Measurements from ENCODE around the gene GPR119. TPM values are rescaled to one million over a fixed set of nuclear protein-coding genes. Genes with fewer than 3 reads are reported as not detected.
A peak's percentile ranks its signal among the peaks of the same experiment; 100 is the strongest.

The GPR119 gene
- total RNA-seq, 1 experiment from 2014 or later, result not detected

- DNase-seq (ENCODE audit: low read depth, low spot score) (no peak), ATAC-seq (no peak)
- Histone ChIP-seq H3K9me2 (ENCODE audit: insufficient read depth) (no peaks in the 10 kb centered on the region), H3K36me3 (ENCODE audit: control insufficient read depth in 1 of 2, insufficient read depth in 2 of 2, low read length in 2 of 2) (no peaks in the 10 kb centered on the region), H3K4me3 (replicated peaks in 1 of 2; ENCODE audit: low read depth in 1 of 2, low read length in 2 of 2) (no peak overlapping the region), H3K79me2 (ENCODE audit: insufficient read depth, low read length) (no peaks in the 10 kb centered on the region), H4K20me1 (ENCODE audit: insufficient read depth) (no peaks in the 10 kb centered on the region), H3K27ac (ENCODE audit: low read depth, low read length) (no peak overlapping the region), H3K4me2 (ENCODE audit: low read length) (no peak overlapping the region), H3K9me3 (ENCODE audit: control insufficient read depth in 1 of 2, insufficient read depth in 1 of 2, low read depth in 1 of 2, low read length in 2 of 2) (no peaks in the 10 kb centered on the region), H3K4me1 (ENCODE audit: control insufficient read depth in 1 of 2, insufficient read depth in 2 of 2, low read length in 2 of 2) (peaks cover 0 to 7% of the 10 kb centered on the region in 2 experiments; a peak in 2 of 4 replicates), H3K27me3 (ENCODE audit: insufficient read depth, low read length) (no peaks in the 10 kb centered on the region), H3K9ac (ENCODE audit: low read length) (no peak overlapping the region), H2AFZ (ENCODE audit: low read depth, low read length, poor library complexity, severe bottlenecking) (no peak overlapping the region)
- no peak for TF ChIP-seq EGR1 (IDR thresholded peaks at IDR 0.05; ENCODE audit: low read depth)
- no peak for TF ChIP-seq SP1 (IDR thresholded peaks at IDR 0.05; ENCODE audit: low read depth)
- TF ChIP-seq SRF (IDR thresholded peaks at IDR 0.05; ENCODE audit: low read depth), result no peak
- no peak for TF ChIP-seq ZNF274 (IDR thresholded peaks at IDR 0.05; ENCODE audit: low read depth, low read length)
- no peak for TF ChIP-seq FOSL1 (IDR thresholded peaks at IDR 0.05; ENCODE audit: low read depth)
- TF ChIP-seq EZH2 (IDR thresholded peaks at IDR 0.05), result no peak
- no peak for TF ChIP-seq POLR2AphosphoS5 (IDR thresholded peaks at IDR 0.05; ENCODE audit: low read depth, low read length)
- RAD21 ChIA-PET (ENCODE audit: low non-redundant PET in 1 of 2, low total read pairs in 2 of 2, uncharacterized antibody in 2 of 2, unreplicated experiment in 2 of 2), result no interaction called here
- BruUV-seq (replicated peaks), result no TSS peak
- POLR2A ChIA-PET, result no interaction called here
- intact Hi-C loops (cut with micrococcal nuclease), result no loop called here
- CTCF ChIA-PET, result no interaction called here
These were observed 42.1 kb downstream of the GPR119 start for GRCh38 chrX:130343411-130343810.

- no peaks in the 10 kb centered on the region for H3K79me2 ChIP-seq (ENCODE audit: insufficient read depth, low read length)
- H2AFZ ChIP-seq (ENCODE audit: low read depth, low read length, poor library complexity, severe bottlenecking), result no peak overlapping the region
- no peaks in the 10 kb centered on the region for H3K9me3 ChIP-seq (ENCODE audit: control insufficient read depth in 1 of 2, insufficient read depth in 1 of 2, low read depth in 1 of 2, low read length in 2 of 2)
- ATAC-seq, result peak; percentile 15; the same call in 1 of the 2 replicates
- DNase-seq (ENCODE audit: low read depth, low spot score), result no peak
- ChIA-PET RAD21 (ENCODE audit: low non-redundant PET in 1 of 2, low total read pairs in 2 of 2, uncharacterized antibody in 2 of 2, unreplicated experiment in 2 of 2) (no interaction called here), CTCF (no interaction called here), POLR2A (no interaction called here)
- H4K20me1 ChIP-seq (ENCODE audit: insufficient read depth), result no peaks in the 10 kb centered on the region
- H3K27me3 ChIP-seq (ENCODE audit: insufficient read depth, low read length), result no peaks in the 10 kb centered on the region
- H3K4me2 ChIP-seq (ENCODE audit: low read length), result peak overlapping the region; percentile 91
- H3K4me3 ChIP-seq (replicated peaks in 1 of 2; ENCODE audit: low read depth in 1 of 2, low read length in 2 of 2), result peak overlapping the region; percentile 56 to 74
- H3K9me2 ChIP-seq (ENCODE audit: insufficient read depth), result no peaks in the 10 kb centered on the region
- H3K36me3 ChIP-seq (ENCODE audit: control insufficient read depth in 1 of 2, insufficient read depth in 2 of 2, low read length in 2 of 2), result no peaks in the 10 kb centered on the region
- H3K27ac ChIP-seq (ENCODE audit: low read depth, low read length), result no peak overlapping the region
- intact Hi-C loops (cut with micrococcal nuclease), result no loop called here
- peaks cover 0 to 7% of the 10 kb centered on the region in 2 experiments; a peak in 2 of 4 replicates for H3K4me1 ChIP-seq (ENCODE audit: control insufficient read depth in 1 of 2, insufficient read depth in 2 of 2, low read length in 2 of 2)
- TSS peak; percentile 66 for BruUV-seq (replicated peaks)
- peak overlapping the region; percentile 72 for H3K9ac ChIP-seq (ENCODE audit: low read length)
- TF ChIP-seq EGR1 (IDR thresholded peaks at IDR 0.05; ENCODE audit: low read depth) (no peak), EZH2 (IDR thresholded peaks at IDR 0.05) (no peak), ZNF274 (IDR thresholded peaks at IDR 0.05; ENCODE audit: low read depth, low read length) (no peak), MAX (IDR thresholded peaks at IDR 0.05) (no peak), CEBPB (IDR thresholded peaks at IDR 0.05; ENCODE audit: low read depth) (no peak), ELF1 (IDR thresholded peaks at IDR 0.05; ENCODE audit: borderline replicate concordance, low read depth) (no peak), YY1 (IDR thresholded peaks at IDR 0.05; ENCODE audit: extremely low read depth, insufficient replicate concordance, low read depth, low read length) (no peak), POLR2AphosphoS5 (IDR thresholded peaks at IDR 0.05; ENCODE audit: low read depth, low read length) (no peak), FOSL1 (IDR thresholded peaks at IDR 0.05; ENCODE audit: low read depth) (no peak), SIN3A (IDR thresholded peaks at IDR 0.05; ENCODE audit: low read depth) (no peak), EZH2phosphoT487 (IDR thresholded peaks at IDR 0.05; ENCODE audit: borderline replicate concordance) (no peak), CBX3 (IDR thresholded peaks at IDR 0.05; ENCODE audit: low read depth) (no peak)
- TF ChIP-seq, protein P1, sequence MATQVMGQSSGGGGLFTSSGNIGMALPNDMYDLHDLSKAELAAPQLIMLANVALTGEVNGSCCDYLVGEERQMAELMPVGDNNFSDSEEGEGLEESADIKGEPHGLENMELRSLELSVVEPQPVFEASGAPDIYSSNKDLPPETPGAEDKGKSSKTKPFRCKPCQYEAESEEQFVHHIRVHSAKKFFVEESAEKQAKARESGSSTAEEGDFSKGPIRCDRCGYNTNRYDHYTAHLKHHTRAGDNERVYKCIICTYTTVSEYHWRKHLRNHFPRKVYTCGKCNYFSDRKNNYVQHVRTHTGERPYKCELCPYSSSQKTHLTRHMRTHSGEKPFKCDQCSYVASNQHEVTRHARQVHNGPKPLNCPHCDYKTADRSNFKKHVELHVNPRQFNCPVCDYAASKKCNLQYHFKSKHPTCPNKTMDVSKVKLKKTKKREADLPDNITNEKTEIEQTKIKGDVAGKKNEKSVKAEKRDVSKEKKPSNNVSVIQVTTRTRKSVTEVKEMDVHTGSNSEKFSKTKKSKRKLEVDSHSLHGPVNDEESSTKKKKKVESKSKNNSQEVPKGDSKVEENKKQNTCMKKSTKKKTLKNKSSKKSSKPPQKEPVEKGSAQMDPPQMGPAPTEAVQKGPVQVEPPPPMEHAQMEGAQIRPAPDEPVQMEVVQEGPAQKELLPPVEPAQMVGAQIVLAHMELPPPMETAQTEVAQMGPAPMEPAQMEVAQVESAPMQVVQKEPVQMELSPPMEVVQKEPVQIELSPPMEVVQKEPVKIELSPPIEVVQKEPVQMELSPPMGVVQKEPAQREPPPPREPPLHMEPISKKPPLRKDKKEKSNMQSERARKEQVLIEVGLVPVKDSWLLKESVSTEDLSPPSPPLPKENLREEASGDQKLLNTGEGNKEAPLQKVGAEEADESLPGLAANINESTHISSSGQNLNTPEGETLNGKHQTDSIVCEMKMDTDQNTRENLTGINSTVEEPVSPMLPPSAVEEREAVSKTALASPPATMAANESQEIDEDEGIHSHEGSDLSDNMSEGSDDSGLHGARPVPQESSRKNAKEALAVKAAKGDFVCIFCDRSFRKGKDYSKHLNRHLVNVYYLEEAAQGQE (IDR thresholded peaks at IDR 0.05; ENCODE audit: low read depth), result no peak
- TF ChIP-seq, protein P2, sequence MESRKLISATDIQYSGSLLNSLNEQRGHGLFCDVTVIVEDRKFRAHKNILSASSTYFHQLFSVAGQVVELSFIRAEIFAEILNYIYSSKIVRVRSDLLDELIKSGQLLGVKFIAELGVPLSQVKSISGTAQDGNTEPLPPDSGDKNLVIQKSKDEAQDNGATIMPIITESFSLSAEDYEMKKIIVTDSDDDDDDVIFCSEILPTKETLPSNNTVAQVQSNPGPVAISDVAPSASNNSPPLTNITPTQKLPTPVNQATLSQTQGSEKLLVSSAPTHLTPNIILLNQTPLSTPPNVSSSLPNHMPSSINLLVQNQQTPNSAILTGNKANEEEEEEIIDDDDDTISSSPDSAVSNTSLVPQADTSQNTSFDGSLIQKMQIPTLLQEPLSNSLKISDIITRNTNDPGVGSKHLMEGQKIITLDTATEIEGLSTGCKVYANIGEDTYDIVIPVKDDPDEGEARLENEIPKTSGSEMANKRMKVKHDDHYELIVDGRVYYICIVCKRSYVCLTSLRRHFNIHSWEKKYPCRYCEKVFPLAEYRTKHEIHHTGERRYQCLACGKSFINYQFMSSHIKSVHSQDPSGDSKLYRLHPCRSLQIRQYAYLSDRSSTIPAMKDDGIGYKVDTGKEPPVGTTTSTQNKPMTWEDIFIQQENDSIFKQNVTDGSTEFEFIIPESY (IDR thresholded peaks at IDR 0.05; ENCODE audit: extremely low read depth, insufficient replicate concordance, low read length), result no peak
These were observed 45.2 kb downstream of the GPR119 start for GRCh38 chrX:130340271-130340670.
